GM19023 (cell line): Measurements from ENCODE around the gene WNT6.

Source experiments
- ATAC-seq: cut with Tn5 transposase; IDR thresholded peaks from one replicate; pipeline ENCODE4 v1.9.1; 2021; ENCODE audit warnings: mild to moderate bottlenecking, moderate library complexity; ENCODE audit not compliant: unreplicated experiment

The WNT6 gene

GRCh38 chr2:218859556-218859987 is at the start of gene WNT6:
Gene WNT6, plus strand, starts transcription at chr2:218859805. Its CDS starts 233 bp downstream, at chr2:218860038.
- ATAC-seq: no peak

DNA sequence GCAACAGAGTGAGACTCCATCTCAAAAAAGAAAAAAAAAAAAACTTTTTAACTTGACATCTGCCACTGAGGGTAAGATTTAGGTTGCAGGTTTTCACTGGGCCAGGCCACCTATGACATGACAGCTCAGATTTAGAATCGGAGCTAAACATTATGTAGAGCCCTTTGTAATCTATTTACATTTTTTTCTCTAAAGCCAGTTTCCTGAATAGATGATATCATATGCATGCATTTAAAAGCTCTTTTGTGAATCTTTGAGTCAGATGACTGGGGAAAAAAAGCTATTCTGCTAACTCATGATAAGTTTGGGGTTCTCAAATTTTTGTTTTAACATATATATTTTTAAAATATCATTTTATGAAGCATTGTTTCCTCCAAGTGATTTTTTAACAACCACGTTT is 49.3 kb upstream of the WNT6 start:
- no peak for ATAC-seq

DNA sequence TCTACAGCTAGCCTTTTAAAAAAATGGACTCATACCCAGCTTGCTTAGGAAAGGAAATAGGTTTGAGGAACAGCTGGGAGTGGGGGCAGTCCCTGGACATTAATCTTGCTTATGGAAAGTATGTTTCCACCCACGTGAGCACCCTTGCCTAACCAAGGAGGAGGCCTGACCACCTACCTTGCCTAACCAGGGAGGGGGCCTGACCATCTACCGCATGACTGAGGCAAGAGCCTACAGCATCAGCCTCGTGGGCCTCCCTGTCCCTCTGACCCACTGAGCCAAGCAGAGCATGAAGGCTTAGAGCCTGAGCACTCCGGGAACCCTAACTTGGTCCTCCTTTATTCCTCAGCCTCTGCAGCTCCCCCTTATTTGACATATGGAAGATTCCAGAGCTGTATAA is 48.2 kb upstream of the WNT6 start:
- ATAC-seq: no peak

DNA sequence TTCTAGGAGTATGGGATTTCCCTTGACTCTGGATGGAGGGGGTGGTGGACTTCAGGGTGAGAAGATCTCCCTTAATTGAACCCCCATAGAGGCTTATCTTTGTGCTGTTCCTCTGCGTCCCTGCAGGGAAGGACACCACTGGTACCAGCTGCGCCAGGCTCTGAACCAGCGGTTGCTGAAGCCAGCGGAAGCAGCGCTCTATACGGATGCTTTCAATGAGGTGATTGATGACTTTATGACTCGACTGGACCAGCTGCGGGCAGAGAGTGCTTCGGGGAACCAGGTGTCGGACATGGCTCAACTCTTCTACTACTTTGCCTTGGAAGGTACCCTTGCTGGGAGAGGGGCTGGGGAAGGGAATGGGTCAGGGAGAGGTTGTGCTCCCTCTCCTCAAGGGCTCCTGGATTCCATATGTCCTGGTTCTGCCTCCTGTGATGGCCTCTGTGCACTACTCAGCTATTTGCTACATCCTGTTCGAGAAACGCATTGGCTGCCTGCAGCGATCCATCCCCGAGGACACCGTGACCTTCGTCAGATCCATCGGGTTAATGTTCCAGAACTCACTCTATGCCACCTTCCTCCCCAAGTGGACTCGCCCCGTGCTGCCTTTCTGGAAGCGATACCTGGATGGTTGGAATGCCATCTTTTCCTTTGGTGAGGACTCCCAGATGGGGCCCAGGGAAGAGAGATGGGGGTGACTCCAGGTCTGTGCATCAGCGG is 47.3 kb upstream of the WNT6 start:
- ATAC-seq: no peak

DNA sequence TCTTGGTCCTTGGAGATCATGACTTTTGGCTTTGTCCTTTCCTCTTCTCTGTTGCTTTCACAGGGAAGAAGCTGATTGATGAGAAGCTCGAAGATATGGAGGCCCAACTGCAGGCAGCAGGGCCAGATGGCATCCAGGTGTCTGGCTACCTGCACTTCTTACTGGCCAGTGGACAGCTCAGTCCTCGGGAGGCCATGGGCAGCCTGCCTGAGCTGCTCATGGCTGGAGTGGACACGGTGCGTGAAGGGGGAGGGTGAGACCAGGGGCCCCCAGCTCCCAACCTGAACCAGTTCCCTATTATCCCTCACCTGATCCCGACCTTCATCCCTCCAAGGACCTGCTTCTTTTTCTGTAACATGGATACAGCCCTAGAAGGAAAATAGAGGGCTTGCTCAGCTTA is 46.7 kb upstream of the WNT6 start:
- no peak for ATAC-seq

GRCh38 chr2:218813771-218814460 is 45.7 kb upstream of the WNT6 start:
- no peak for ATAC-seq

GRCh38 chr2:218814540-218815243 is 44.9 kb upstream of the WNT6 start:
- no peak for ATAC-seq

GRCh38 chr2:218815244-218815637 is 44.4 kb upstream of the WNT6 start:
- ATAC-seq: no peak

DNA sequence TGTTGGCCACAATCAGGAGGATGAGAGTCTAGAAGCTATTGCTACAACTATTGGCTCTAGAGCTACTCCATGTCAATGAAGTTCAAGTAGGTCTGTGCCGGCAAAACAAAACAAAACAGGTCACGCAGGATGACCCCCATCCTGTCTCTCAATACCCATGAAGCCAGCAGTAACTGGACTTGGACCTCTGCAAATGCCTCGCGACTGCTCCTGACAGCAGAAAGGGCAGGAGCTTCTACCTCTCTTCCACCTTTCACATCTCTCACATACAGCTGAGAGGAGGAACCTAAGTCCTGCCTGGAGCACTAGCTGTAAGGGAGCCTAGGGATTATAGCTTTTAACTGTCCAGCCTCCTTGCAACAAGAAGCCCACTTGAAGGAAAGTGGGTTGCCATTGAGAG is 44.0 kb upstream of the WNT6 start:
- no peak for ATAC-seq

- no peak for ATAC-seq
Observed at GRCh38 chr2:218816561-218817011, 43.0 kb upstream of the WNT6 start.

DNA sequence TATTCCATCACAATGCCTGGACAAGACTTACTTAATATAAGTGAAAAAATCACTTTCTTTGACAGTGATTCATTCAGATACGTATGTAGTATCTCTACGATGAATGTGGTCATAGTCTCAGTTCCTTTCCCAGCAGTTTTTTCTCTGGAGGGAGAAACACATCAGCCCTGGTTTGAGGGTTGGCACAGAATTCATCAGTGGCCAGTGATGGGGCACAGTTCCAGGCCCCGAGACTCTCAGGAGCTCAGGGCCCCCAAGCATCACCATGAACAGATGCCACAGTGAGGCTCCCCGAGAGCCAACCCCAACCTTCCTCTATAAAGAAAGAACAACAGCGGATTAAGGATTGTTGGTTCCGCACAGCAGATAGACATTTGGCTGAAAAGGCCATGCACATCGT is 40.5 kb upstream of the WNT6 start:
- ATAC-seq: no peak

GRCh38 chr2:218820746-218821369 is 38.7 kb upstream of the WNT6 start:
- ATAC-seq: no peak

DNA sequence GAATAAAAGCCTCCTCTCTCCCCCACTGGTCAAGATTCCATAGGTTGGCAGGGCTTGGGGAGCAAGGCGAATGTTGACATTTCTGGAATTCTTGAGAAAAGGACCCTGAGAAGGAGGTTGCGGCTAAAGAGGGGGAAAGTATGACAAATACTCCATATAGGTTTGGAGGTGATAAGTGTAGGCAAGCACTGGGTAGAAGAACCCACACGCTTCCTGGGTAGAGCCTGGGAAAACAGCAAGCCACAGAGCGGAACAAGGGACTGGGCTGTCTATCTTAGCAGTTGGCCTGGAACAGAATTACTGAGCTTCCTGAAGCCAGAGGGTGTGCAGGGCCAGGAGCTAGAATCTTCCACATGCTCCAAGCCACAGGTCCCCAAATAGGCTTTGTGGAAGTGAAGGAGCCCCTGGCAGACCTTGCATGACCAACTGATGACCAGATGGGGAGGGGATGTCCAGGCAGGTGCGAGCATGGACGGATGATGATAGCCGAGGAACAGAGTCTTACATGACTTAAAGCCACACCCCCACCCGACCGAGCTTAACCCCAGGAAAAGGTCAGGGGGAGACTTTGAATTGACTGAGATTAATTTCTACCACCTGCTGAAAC is 37.9 kb upstream of the WNT6 start:
- no peak for ATAC-seq

DNA sequence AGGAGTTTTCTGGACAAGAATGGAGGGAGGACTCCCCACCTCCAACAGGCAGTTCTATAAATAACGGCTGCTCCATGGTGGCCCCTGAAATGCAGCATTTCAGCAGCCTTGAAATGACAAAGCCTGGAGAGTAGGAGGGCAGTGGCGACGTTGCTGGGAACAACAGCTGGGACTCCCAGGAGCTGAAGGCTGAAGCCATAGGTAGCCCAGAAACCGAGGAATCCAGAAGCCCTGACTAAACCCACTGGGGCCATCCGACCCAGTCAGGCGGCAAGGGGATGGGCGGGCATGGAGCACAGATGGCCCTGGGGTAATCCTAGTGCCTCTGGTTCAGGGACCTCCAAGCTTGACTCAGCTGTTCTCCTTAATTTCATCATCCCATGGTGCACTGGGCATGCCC is 37.0 kb upstream of the WNT6 start:
- no peak for ATAC-seq

DNA sequence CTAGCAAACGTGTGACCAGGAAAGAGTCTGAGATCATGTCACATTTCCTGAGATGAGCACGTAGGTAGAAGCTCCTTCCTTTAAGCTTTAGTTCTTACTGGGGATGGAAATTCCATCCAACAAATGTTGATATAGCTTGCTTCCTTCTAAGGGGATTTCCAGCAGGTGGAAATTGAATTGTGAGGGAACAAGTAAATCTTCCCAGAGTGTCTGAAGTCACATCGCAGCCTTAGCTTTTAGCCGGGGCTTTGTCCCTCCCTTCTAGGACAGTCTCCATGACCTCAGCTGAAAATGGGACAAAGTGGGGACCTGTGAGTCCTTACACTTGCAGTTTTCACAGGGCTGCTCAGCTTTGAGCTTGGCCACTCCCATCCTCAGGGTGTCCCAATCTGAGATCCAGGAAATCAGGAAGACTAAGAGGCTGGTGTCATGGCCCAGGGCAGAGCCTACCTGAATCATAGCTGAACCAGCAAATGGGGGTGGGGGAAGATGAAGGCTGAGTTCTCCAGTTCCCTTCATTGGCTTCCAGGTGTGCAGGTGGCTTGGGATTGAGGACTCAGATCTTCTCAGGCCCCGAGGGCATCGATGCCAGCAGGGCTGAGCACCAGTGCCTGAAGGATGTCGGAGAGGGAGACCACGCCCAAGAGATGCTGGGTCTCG is 36.3 kb upstream of the WNT6 start:
- no peak for ATAC-seq

GRCh38 chr2:218824004-218824403 is 35.6 kb upstream of the WNT6 start:
- ATAC-seq: no peak

DNA sequence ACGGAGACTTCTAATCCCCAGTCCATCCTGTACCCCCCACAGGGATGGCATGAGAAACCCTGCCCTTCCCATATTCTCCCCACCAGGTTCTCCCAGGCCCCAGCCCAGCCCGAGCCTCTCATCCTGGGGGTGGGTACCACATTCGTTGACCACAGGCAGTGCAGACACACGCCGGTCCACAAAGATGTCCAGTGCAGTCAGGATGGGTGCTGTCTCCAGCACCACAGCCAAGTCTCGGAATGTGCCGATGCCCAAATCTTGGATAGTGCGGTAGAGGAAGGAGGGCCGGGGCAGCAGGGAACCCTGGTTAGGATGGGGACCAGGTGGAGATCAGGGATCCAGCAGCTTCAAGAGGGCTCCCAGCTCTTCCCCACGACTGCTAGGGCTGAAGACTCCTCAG is 32.8 kb upstream of the WNT6 start:
- no peak for ATAC-seq

GRCh38 chr2:218827701-218828476 is 31.7 kb upstream of the WNT6 start:
- no peak for ATAC-seq

DNA sequence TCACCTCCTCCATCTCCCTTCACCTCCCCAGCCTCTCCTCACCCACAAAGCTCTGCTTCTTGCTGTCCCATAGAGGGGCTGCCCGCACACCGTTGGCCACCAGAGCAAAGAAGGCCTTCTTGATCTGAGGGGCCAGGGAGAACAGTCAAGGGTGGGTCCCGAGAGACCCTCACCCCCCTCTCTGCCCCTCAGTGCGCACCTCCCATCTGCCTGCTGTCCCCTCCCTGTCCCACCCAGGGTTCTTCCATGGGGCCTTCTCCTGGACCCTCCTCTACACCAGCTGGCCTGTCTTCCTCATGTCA is 31.2 kb upstream of the WNT6 start:
- no peak for ATAC-seq

- ATAC-seq: no peak
Observed at GRCh38 chr2:218829868-218830451, 29.6 kb upstream of the WNT6 start.
